Endothelial cell of umbilical vein (primary cell): ENCODE measurements around the gene PRIM2.
"Not testable (repeated sequence)": the region's sequence is repeated elsewhere in the genome, so short reads cannot be mapped to it uniquely, and the experiment has no call there.

Source experiments
- EZH2 ChIP-seq: IDR thresholded peaks from 2 replicates; pipeline ENCODE4 v1.6.1; 2012; ENCODE audit warnings: borderline replicate concordance, low read depth, mild to moderate bottlenecking, moderate library complexity, low read length, inconsistent platforms; ENCODE audit not compliant: severe bottlenecking
- FOS ChIP-seq: IDR thresholded peaks from 2 replicates; pipeline ENCODE4 v1.6.1; 2011; ENCODE audit warnings: mild to moderate bottlenecking, low read length, moderate library complexity, borderline replicate concordance; ENCODE audit not compliant: insufficient read depth
- JUN ChIP-seq: IDR thresholded peaks from 2 replicates; pipeline ENCODE4 v1.6.1; 2011; ENCODE audit warnings: borderline replicate concordance, low read depth; ENCODE audit not compliant: insufficient read length, insufficient read depth
- MYC ChIP-seq: IDR thresholded peaks from one replicate; pipeline ENCODE4 v1.6.1; 2011; ENCODE audit warnings: mild to moderate bottlenecking, low read depth, low read length
- POLR2A ChIP-seq: IDR thresholded peaks from 2 replicates; pipeline ENCODE4 v1.6.1; 2012; ENCODE audit warnings: low read depth, mild to moderate bottlenecking, control low read depth, low read length
- POLR2AphosphoS5 ChIP-seq: IDR thresholded peaks from 2 replicates; pipeline ENCODE4 v1.6.1; 2012; ENCODE audit warnings: low read depth, mild to moderate bottlenecking, control low read depth, low read length, moderate library complexity; ENCODE audit not compliant: insufficient read depth
- TF ChIP-seq, protein P1 (sequence below), 2 donors: IDR thresholded peaks; 1 replicate in 1 of 2; 2 replicates in 1 of 2; pipeline ENCODE4 v1.5.1; 2011; ENCODE audit warnings: low read length in 2 of 2, mild to moderate bottlenecking in 2 of 2, moderate library complexity in 2 of 2, control low read depth in 1 of 2, inconsistent platforms in 1 of 2, low read depth in 1 of 2; ENCODE audit not compliant: insufficient read depth in 1 of 2; ENCODE audit errors: extremely low read depth in 1 of 2
- TF ChIP-seq, protein P2 (sequence below): IDR thresholded peaks from 2 replicates; pipeline ENCODE4 v1.6.1; 2011; ENCODE audit not compliant: insufficient read depth, insufficient read length

DNA sequence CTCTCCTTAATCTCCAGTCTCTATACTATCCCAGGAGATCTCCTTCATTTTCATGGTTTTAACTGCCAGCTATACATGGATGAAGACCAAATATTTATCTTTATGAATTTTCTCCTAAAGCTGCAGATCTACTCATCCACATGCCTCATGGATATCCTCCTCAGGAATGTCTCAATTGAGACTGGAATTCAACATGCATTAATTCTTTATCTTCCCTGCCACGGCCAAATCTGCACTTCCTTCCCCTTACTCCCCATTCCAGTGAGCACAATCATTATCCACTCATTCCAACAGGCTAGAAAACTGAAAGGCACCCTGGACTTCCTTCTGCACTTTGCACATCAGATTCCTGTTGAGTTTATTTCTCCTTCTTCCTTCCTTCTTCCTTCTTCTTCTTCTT is 379.0 kb downstream of the PRIM2 start:
- TF ChIP-seq, protein P1, sequence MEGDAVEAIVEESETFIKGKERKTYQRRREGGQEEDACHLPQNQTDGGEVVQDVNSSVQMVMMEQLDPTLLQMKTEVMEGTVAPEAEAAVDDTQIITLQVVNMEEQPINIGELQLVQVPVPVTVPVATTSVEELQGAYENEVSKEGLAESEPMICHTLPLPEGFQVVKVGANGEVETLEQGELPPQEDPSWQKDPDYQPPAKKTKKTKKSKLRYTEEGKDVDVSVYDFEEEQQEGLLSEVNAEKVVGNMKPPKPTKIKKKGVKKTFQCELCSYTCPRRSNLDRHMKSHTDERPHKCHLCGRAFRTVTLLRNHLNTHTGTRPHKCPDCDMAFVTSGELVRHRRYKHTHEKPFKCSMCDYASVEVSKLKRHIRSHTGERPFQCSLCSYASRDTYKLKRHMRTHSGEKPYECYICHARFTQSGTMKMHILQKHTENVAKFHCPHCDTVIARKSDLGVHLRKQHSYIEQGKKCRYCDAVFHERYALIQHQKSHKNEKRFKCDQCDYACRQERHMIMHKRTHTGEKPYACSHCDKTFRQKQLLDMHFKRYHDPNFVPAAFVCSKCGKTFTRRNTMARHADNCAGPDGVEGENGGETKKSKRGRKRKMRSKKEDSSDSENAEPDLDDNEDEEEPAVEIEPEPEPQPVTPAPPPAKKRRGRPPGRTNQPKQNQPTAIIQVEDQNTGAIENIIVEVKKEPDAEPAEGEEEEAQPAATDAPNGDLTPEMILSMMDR (IDR thresholded peaks at IDR 0.05; ENCODE audit: extremely low read depth in 1 of 2, insufficient read depth in 1 of 2, low read depth in 1 of 2, low read length in 2 of 2): not testable (repeated sequence)
- TF ChIP-seq POLR2A, MYC, EZH2, POLR2AphosphoS5, FOS, JUN: not testable (repeated sequence)
- TF ChIP-seq, protein P2, sequence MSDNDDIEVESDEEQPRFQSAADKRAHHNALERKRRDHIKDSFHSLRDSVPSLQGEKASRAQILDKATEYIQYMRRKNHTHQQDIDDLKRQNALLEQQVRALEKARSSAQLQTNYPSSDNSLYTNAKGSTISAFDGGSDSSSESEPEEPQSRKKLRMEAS: not testable (repeated sequence)
